Measurements from ENCODE around the gene PIGQ. TPM values are rescaled to one million over a fixed set of nuclear protein-coding genes. Genes with fewer than 3 reads are reported as not detected.
A peak's percentile ranks its signal among the peaks of the same experiment; 100 is the strongest.

The PIGQ gene
- total and polyA plus RNA-seq, 2 of the 13 experiments (the other 11 are each of a cell fraction or from before 2014, with no cell fraction given) = 7.7 to 19.7 TPM

GRCh38 chr16:630249-630814, 60.6 kb downstream of the PIGQ start (continued):
- TF ChIP-seq USF2 (IDR thresholded peaks at IDR 0.05; ENCODE audit: low read depth, low read length) = no peak
- peak; percentile 87; the same call in 1 of the 2 replicates for TF ChIP-seq USF2 (CRISPR knock-in tag; IDR thresholded peaks at IDR 0.05; ENCODE audit: borderline replicate concordance)
- peak; percentile 39; the same call in 1 of the 2 replicates for TF ChIP-seq ZNF451 (CRISPR knock-in tag; IDR thresholded peaks at IDR 0.05)
- no peak for TF ChIP-seq ADNP (CRISPR knock-in tag; IDR thresholded peaks at IDR 0.05)
- TF ChIP-seq PLSCR1 (CRISPR knock-in tag; IDR thresholded peaks at IDR 0.05; ENCODE audit: borderline replicate concordance) = 0 out of 2 replicates have a peak, but pooled peaks have one; percentile 38
- no peak for TF ChIP-seq PRPF4 (IDR thresholded peaks at IDR 0.05; ENCODE audit: low read depth, low read length, poor library complexity, severe bottlenecking)
- peak; percentile 73; the same call in 1 of the 2 replicates for TF ChIP-seq ZNF766 (CRISPR knock-in tag; IDR thresholded peaks at IDR 0.05; ENCODE audit: borderline replicate concordance)
- TF ChIP-seq ZNF121 (CRISPR knock-in tag; IDR thresholded peaks at IDR 0.05) = 0 out of 2 replicates have a peak, but pooled peaks have one; percentile 26
- no peak for TF ChIP-seq CHCHD3 (CRISPR knock-in tag; IDR thresholded peaks at IDR 0.05)
- TF ChIP-seq ZNF564 (CRISPR knock-in tag; IDR thresholded peaks at IDR 0.05) = 0 out of 2 replicates have a peak, but pooled peaks have one; percentile 3
- 0 out of 2 replicates have a peak, but pooled peaks have one; percentile 49 for TF ChIP-seq DR1 (CRISPR knock-in tag; IDR thresholded peaks at IDR 0.05)
- TF ChIP-seq ASH2L (IDR thresholded peaks at IDR 0.05; ENCODE audit: insufficient read length, low read depth, low read length) = no peak
- 0 out of 2 replicates have a peak, but pooled peaks have one; percentile 80 for TF ChIP-seq PAWR (CRISPR knock-in tag; IDR thresholded peaks at IDR 0.05; ENCODE audit: borderline replicate concordance)
- TF ChIP-seq FOXO4 (CRISPR knock-in tag; conservative IDR thresholded peaks at IDR 0.05) = no peak
- TF ChIP-seq POGZ (CRISPR knock-in tag; IDR thresholded peaks at IDR 0.05) = 0 out of 2 replicates have a peak, but pooled peaks have one; percentile 5
- TF ChIP-seq HIC2 (CRISPR knock-in tag; IDR thresholded peaks at IDR 0.05; ENCODE audit: low read depth) = peak; percentile 67; the same call in 1 of the 2 replicates
- no peak for TF ChIP-seq RBFOX2 (IDR thresholded peaks at IDR 0.05; ENCODE audit: low read depth, low read length)
- TF ChIP-seq NFE2 (CRISPR knock-in tag; IDR thresholded peaks at IDR 0.05) = no peak
- TF ChIP-seq RNF219 (CRISPR knock-in tag; IDR thresholded peaks at IDR 0.05) = 0 out of 2 replicates have a peak, but pooled peaks have one; percentile 42
- no peak for TF ChIP-seq RORA (CRISPR knock-in tag; IDR thresholded peaks at IDR 0.05)

Measured in HepG2 (cell line).